ENCODE data around the gene SUPT5H.

The SUPT5H gene

GRCh38 chr19:39498798-39499642 lies 53.6 kb downstream of the SUPT5H start, which contains the start of gene DLL3:
TSS of gene DLL3 (plus strand) at chr19:39498947. CDS start at chr19:39498975, 28 bp downstream.
- DNase-seq: no peak

- DNase-seq: no peak
These were observed 54.5 kb downstream of the SUPT5H start for GRCh38 chr19:39499932-39500331.

GRCh38 chr19:39500543-39500942 lies 55.2 kb downstream of the SUPT5H start:
- DNase-seq: no peak

DNA sequence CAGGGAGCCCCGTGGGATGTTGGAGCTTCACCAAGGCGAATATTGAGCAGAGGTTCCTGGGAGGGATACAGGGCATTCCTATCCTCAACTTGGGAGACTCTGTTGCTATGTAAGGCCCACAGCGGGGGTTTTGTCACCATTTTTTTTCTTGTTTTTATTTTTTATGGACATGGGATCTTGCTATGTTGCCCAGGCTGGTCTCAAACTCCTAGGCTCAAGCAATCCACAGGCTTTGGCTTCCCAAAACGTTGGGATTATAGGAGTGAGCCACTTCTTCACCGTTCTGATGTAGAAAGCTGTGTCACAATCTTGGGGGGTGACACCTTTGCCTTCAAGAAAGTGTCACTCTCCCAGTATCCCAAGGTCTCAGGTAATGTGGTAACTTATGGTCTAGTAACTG lies 56.0 kb downstream of the SUPT5H start:
- no peak for DNase-seq

DNA sequence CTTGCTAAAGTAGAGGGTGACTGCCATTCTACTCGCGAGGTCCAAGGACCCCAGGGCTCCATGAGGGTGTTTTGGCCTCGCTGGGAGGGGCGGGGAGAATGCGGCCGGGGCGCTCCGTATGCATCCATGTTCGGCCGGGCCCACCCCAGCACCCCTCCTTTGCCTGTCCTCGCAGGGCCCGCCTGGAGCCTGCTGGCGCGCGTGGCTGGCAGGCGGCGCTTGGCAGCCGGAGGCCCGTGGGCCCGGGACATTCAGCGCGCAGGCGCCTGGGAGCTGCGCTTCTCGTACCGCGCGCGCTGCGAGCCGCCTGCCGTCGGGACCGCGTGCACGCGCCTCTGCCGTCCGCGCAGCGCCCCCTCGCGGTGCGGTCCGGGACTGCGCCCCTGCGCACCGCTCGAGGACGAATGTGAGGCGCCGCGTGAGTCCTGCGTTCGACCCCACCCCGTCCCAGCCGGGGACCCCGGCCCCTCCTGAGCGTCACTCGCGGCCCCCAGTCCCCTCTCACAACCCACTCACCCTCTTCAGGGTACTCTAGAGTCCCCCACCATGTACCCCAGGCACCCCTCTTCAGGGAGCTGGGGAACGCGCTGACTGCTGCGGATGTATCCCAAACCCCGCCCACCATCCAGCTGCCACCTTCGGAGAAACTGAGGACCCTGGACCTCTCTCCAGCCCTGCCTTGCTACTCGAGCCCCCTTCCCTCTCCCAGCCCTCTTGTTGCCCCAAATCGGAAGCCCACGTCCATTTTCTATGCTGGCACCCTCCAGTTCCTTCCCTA lies 57.4 kb downstream of the SUPT5H start:
- DNase-seq: peak; percentile 72

DNA sequence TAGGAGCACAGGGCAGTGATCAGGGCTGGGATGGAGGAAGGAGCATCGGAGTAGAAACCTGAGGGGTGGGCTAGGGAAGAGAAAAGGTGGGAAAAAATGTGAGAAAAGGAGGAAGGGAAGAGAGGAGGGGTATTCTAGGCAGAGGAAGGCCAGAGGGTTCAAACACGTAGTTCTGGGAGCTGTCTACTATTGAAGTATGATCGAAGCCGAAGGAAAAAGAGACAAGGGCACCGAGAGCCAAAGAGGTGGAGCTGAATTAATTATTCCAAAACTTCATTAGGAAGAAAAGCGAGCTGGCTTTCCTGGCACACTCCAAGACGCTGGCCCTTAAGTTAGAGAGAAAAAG lies 61.2 kb downstream of the SUPT5H start:
- DNase-seq: no peak

- DNase-seq: peak; percentile 25
These were observed 61.7 kb downstream of the SUPT5H start for GRCh38 chr19:39506944-39507714.

GRCh38 chr19:39507715-39508364 lies 62.5 kb downstream of the SUPT5H start:
- DNase-seq: no peak

DNA sequence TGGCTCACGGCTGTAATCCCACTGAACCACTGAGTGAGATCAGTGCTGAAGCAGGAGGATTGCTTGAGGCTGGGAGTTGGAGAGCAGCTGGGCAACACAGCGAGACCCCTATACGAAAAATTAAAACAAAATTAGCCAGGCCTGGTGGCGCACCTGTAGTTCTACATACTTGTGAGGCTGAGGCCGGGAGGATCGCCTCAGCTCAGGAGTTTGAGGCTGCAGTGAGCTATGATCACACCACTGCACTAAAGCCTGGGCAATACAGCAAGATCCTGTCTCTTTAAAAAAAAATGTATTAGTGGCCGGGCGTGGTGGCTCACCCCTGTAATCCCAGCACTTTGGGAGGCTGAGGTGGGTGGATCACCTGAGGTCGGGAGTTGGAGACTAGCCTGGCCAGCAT lies 63.2 kb downstream of the SUPT5H start:
- DNase-seq: no peak

- no peak for DNase-seq
These were observed 63.9 kb downstream of the SUPT5H start for GRCh38 chr19:39509233-39509632.

GRCh38 chr19:39512988-39513387 lies 67.6 kb downstream of the SUPT5H start:
- no peak for DNase-seq

DNA sequence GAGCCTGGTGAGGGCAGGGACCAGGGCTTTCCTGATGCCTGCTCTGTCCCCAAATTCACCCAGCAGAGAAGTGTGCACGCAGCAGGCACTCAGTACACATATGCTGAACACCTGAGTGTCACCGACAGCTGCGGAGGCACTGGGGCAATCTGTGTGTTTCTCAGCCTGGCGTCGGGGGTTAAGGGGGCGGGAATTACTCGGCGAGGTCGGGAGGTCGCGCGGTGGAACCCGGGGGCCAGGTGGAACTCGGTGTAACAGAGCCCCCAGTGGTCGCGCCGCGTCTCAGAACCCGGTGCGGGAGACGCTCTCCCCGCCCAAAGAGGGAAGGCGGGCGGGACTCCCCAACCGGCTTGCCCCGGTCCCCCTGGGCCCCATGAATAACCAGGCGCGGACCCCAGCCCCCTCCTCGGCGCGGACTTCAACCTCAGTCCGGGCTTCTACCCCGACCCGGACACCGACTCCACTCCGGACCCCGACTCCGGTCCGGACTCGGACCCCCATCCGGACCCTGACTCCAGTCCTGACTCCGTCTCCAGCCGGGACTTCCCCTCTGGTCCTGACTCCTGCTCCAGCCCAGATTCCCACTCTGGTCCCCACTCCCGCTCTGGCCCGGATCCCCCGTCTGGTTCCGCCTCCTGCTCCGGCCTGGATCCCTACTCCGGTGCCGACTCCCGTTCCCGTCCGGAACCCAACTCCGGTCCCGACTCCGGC lies 69.6 kb downstream of the SUPT5H start, which contains the start of gene SELENOV:
SELENOV (plus strand) TSS at position 300 of the 711 bp plus-strand sequence; CDS start at position 374, 74 bp downstream.
- DNase-seq: peak; percentile 21

DNA sequence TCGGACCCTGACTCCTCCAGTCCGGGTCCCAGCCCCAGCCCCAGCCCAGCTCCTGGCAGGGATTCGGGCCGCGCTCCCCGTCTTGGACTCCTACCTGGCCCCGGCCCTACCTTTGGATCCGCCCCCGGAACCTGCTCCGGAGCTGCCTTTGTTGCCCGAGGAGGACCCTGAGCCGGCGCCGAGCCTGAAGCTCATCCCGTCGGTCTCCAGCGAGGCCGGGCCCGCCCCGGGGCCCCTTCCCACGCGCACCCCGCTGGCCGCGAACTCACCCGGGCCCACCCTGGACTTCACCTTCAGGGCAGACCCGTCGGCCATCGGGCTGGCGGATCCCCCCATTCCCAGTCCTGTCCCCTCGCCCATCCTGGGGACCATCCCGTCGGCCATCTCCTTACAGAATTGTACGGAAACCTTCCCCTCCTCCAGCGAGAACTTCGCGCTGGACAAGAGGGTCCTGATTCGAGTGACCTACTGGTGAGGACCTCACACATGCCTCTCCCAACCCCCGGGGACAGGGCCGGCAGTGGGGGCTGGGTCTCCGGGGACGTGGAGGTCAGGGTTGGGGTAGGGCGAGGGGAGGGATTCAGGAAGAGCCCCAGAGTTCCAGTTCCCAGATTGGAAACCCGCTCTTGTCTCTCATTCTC lies 70.3 kb downstream of the SUPT5H start:
- peak; percentile 10 for DNase-seq

DNA sequence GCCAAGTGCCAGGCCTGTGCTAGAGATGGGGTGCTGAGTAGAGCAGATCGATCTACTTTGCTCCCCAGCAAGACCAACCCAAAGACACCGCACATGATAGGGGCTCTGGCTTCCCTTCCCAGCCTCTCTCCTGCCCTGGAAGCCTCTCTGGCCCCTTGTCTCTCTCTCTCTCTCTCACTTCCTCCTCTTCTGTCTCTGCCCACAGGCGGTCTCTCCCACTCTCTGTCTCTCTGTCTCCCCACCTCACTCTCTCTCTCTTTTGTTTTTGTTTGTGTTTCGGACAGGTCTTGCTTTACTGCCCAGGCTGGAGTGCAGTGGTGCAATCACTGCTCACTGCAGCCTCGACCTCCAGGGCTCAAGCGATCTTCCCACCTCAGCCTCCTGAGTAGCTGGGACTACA lies 70.9 kb downstream of the SUPT5H start:
- DNase-seq: no peak

DNA sequence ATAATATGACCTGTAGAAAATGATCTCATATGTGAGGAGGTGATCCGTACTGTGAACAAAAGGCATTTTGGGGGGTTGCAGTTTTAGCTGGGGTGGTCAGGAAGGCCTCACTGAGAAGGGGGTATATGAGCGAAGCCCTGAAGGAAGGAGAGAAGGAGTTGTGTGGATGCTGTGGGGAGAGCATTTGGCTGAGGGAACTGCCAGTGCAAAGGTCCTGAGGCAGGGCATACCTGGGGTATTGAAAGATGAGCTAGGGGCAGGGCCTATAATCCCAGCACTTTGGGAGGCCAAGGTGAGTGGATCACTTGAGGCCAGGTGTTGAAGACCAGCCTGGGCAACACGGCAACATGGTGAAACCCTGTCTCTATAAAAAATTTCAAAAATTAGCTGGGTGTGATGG lies 72.0 kb downstream of the SUPT5H start:
- DNase-seq: no peak

DNA sequence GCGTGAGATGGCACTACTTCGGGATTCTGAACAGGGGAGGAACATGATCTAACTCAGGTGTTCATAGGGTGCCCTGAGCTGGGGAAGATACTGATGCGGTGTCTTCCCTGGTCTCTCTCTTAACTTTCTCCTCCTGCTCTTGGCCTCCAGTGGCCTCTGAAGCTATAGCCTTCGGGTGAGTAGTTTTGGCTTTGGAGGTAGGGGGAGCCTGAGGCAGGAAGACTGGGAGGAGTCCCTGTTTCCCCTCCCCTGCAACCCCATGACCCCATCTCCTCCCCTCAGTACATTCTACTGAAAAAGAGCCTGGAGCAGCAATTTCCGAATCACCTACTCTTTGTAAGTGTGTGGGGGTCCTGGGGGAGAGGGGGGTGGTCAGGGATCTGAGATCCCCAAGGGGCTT lies 73.1 kb downstream of the SUPT5H start:
- DNase-seq: no peak

- DNase-seq: no peak
These were observed 73.6 kb downstream of the SUPT5H start for GRCh38 chr19:39518975-39519374.

DNA sequence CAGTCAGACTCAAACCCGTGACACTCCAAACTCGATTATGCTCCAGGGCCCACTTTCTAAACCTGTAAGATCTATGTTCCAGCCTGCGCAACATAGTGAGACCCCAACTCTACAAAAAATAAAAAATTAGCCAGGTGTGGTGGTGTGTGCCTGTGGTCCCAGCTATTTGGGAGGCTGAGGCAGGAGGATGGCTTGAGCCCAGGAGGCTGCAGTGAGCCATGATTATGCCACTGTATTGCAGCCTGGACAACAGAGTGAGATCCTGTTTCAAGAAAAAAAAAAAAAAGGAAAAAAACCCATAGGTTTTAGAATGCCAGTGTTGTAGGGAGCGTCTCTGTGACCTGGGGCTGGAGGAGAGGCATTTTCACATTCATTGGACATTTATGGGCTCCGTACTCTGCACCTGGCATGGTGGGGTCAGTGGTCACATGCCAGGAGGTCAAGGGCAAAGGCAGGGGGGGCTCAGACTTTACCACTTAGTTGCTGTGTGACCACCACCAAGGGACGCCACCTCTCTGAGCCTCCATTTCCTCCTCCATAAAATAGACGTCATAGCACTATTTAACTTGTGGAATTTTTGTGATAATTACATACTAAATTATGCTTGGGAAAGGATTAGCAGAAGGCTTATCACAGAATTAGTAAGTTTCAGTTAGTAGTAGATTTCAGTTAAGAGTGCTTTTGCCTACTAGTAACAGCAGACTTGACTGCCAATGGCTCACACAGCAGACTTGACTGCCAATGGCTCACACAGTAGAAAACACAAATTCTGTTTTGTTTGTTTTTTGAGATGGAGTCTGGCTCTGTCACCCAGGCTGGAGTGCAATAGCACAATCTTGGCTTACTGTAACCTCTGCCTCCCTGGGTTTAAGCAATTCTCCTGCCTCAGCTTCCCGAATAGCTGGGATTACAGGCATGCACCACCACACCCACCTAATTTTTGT lies 75.4 kb downstream of the SUPT5H start:
- no peak for DNase-seq

- no peak for DNase-seq
These were observed 79.1 kb downstream of the SUPT5H start for GRCh38 chr19:39524495-39524894.

GRCh38 chr19:39525205-39525604 lies 79.8 kb downstream of the SUPT5H start:
- DNase-seq: no peak

Measured in activated CD4-positive, alpha-beta T cell treated with anti-CD3 and anti-CD28 coated beads, Interleukin-2, amount 50 U/mL, for 1 hour (primary cell).